GM12891 (cell line): ENCODE results near the gene TCF15.

Experiments
- POLR2A ChIP-seq: IDR thresholded peaks from 2 replicates; pipeline ENCODE4 v1.6.1; 2011; ENCODE audit warnings: low read depth, low read length, control low read depth
- POLR2AphosphoS5 ChIP-seq: IDR thresholded peaks from 2 replicates; pipeline ENCODE4 v1.6.1; 2011; ENCODE audit warnings: low read depth, low read length, control low read depth
- SPI1 ChIP-seq: IDR thresholded peaks from 2 replicates; pipeline ENCODE4 v1.6.1; 2011; ENCODE audit warnings: low read depth, low read length, control low read depth
- TAF1 ChIP-seq: IDR thresholded peaks from 2 replicates; pipeline ENCODE4 v1.6.1; 2011; ENCODE audit warnings: low read depth, low read length, control low read depth

GRCh38 chr20:651713-652614 lies 41.9 kb upstream of the TCF15 start:
- TF ChIP-seq POLR2A (no peak), POLR2AphosphoS5 (no peak), TAF1 (no peak), SPI1 (no peak)
